Activated T-helper 2 cell treated with anti-CD3 and anti-CD28 coated beads, Interferon-gamma antibody, Interleukin-2, Interleukin-4, amounts not matched to agents 10 μg/mL and 5 μg/mL and 100 μg/mL, durations not matched to agents 14 hours and 24 hours and 36 hours (primary cell): ENCODE results near the gene GBGT1. TPM values are rescaled to one million over a fixed set of nuclear protein-coding genes. Genes with fewer than 3 reads are reported as not detected.

Experiments used
- DNase-seq: peaks from one replicate; pipeline ENCODE4 v3.0.0; 2021; ENCODE audit warnings: low spot score
- H3K27ac Mint-ChIP-seq: one replicate; pipeline ENCODE4 v1.8.0; 2021; ENCODE audit warnings: mixed read lengths
- H3K27me3 Mint-ChIP-seq: one replicate; pipeline ENCODE4 v1.8.0; 2021; ENCODE audit warnings: low read depth, mixed read lengths
- H3K36me3 Mint-ChIP-seq: one replicate; pipeline ENCODE4 v1.8.0; 2021; ENCODE audit warnings: low read depth, mixed read lengths
- H3K4me1 Mint-ChIP-seq: one replicate; pipeline ENCODE4 v1.8.0; 2021; ENCODE audit warnings: low read depth, mixed read lengths
- H3K4me3 Mint-ChIP-seq: one replicate; pipeline ENCODE4 v1.8.0; 2021; ENCODE audit warnings: low read depth, mild to moderate bottlenecking, moderate library complexity, mixed read lengths
- H3K9me3 Mint-ChIP-seq: one replicate; pipeline ENCODE4 v1.8.0; 2021; ENCODE audit warnings: mixed read lengths
- intact Hi-C: fragments of 100-400 bp; cut with micrococcal nuclease; formaldehyde crosslinking; loops from one replicate; pipeline ENCODE4 v1.15.1; 2023
- total RNA-seq: library from RNA; stranded (reverse); gene quantifications from 2 replicates; pipeline ENCODE4 v1.2.3, GENCODE V29; 2022

GBGT1 gene
- total RNA-seq, 1 donor from 2014 or later, result 6.8 TPM

- intact Hi-C loops, result no loop called here
- Mint-ChIP-seq H3K27ac (peak overlapping the region; percentile 99), H3K4me3 (no peak overlapping the region), H3K36me3 (peaks cover 23% of the 10 kb centered on the region), H3K4me1 (peaks cover 55% of the 10 kb centered on the region), H3K9me3 (no peaks in the 10 kb centered on the region), H3K27me3 (no peaks in the 10 kb centered on the region)
- no peak for DNase-seq
Observed at GRCh38 chr9:133132174-133132573, 31.5 kb downstream of the GBGT1 start.

GRCh38 chr9:133131506-133131905 lies 32.2 kb downstream of the GBGT1 start:
- Mint-ChIP-seq H3K4me3 (peak overlapping the region; percentile 37), H3K36me3 (peaks cover 25% of the 10 kb centered on the region)
- intact Hi-C loops, result loop anchor here (2.0 kb wide), 1 partner anchor 13 kb away; no protein-coding TSS in a partner anchor

DNA sequence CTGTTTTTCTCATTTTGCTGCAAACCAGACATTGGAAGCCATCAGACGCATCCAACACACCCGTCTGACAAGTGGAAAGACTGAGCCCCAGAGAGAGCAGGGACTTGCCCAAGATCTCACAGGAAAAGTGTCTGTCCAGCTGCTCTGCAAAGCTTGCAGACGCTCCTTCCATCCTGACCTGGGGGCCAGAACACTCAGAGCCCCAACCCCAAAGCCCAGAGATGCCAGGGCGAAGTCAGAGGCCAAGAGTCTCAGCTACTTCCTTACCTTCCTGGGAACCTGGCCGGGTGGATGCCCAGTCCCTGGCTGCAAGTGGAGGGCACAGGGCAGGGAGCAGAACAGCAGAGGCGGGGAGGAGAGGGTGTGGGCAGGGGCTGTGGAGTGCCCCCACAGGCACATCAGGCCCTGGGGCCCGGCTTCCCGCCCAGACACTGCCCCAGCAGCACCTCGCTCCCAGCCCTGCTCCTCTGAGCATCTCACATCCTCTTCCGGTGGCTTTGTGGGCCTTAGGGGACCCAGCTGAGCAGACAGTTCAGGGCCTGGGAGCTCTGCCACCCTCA lies 32.9 kb downstream of the GBGT1 start:
- Mint-ChIP-seq H3K9me3 (no peaks in the 10 kb centered on the region), H3K4me3 (peak overlapping the region; percentile 79), H3K27ac (peak overlapping the region; percentile 88), H3K4me1 (peaks cover 57% of the 10 kb centered on the region), H3K27me3 (no peaks in the 10 kb centered on the region), H3K36me3 (peaks cover 21% of the 10 kb centered on the region)
- peak; percentile 36 for DNase-seq
- intact Hi-C loops, result loop anchor here (2.0 kb wide), 1 partner anchor 14 kb away; no protein-coding TSS in a partner anchor

More at GRCh38 chr9:133131506-133131905, 32.2 kb downstream of the GBGT1 start:
- no peak for DNase-seq
- Mint-ChIP-seq H3K27me3 (no peaks in the 10 kb centered on the region), H3K9me3 (no peaks in the 10 kb centered on the region), H3K27ac (peak overlapping the region; percentile 99), H3K4me1 (peaks cover 56% of the 10 kb centered on the region)

GRCh38 chr9:133129001-133129795 lies 34.5 kb downstream of the GBGT1 start:
- peaks cover 23% of the 10 kb centered on the region for H3K36me3 Mint-ChIP-seq
- intact Hi-C loops, result no loop called here
- H3K9me3 Mint-ChIP-seq, result no peaks in the 10 kb centered on the region
- no peak overlapping the region for H3K4me3 Mint-ChIP-seq
- no peak for DNase-seq
- H3K27ac Mint-ChIP-seq, result peak overlapping the region; percentile 6
- H3K27me3 Mint-ChIP-seq, result no peaks in the 10 kb centered on the region
- peaks cover 48% of the 10 kb centered on the region for H3K4me1 Mint-ChIP-seq

DNA sequence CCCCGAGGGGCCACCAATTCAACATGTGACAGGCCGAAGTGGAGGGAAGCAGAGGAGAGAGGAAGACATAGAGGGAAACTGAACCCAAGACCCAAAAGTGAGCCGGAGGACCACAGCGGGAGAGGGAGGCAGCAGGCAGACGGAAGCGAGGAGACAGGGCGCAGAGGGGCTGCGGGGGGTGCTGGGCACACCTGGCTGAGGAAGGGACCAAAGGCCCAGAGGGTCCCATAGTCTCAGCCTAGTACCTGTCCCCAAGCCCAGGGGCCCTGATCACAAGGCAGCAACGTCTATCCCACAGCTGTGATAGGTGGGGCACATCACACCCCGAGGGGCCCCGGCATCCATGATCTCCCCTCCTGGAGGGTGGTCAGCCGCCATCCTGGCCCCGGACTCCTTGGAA lies 35.6 kb downstream of the GBGT1 start:
- Mint-ChIP-seq H3K4me1 (peaks cover 48% of the 10 kb centered on the region), H3K36me3 (peaks cover 20% of the 10 kb centered on the region), H3K4me3 (no peak overlapping the region), H3K27ac (no peak overlapping the region), H3K27me3 (no peaks in the 10 kb centered on the region), H3K9me3 (no peaks in the 10 kb centered on the region)
- no peak for DNase-seq
- intact Hi-C loops, result no loop called here

GRCh38 chr9:133127340-133127981 lies 36.3 kb downstream of the GBGT1 start:
- intact Hi-C loops, result no loop called here
- Mint-ChIP-seq H3K27ac (peak overlapping the region; percentile 48), H3K9me3 (no peaks in the 10 kb centered on the region), H3K36me3 (peaks cover 20% of the 10 kb centered on the region), H3K4me1 (peaks cover 47% of the 10 kb centered on the region), H3K4me3 (no peak overlapping the region), H3K27me3 (no peaks in the 10 kb centered on the region)
- no peak for DNase-seq

- Mint-ChIP-seq H3K9me3 (no peaks in the 10 kb centered on the region), H3K36me3 (peaks cover 16% of the 10 kb centered on the region), H3K27me3 (no peaks in the 10 kb centered on the region), H3K27ac (peak overlapping the region; percentile 79), H3K4me1 (peaks cover 41% of the 10 kb centered on the region), H3K4me3 (peak overlapping the region; percentile 30)
- no peak for DNase-seq
- intact Hi-C loops, result no loop called here
Observed at GRCh38 chr9:133126697-133127339, 36.9 kb downstream of the GBGT1 start.

- H3K36me3 Mint-ChIP-seq, result peaks cover 16% of the 10 kb centered on the region
- intact Hi-C loops, result no loop called here
- H3K4me1 Mint-ChIP-seq, result peaks cover 40% of the 10 kb centered on the region
- no peaks in the 10 kb centered on the region for H3K9me3 Mint-ChIP-seq
- H3K27ac Mint-ChIP-seq, result peak overlapping the region; percentile 79
- H3K4me3 Mint-ChIP-seq, result peak overlapping the region; percentile 30
- DNase-seq, result no peak
- no peaks in the 10 kb centered on the region for H3K27me3 Mint-ChIP-seq
Observed at GRCh38 chr9:133125941-133126696, 37.6 kb downstream of the GBGT1 start.

- peaks cover 35% of the 10 kb centered on the region for H3K4me1 Mint-ChIP-seq
- no peak for DNase-seq
- H3K36me3 Mint-ChIP-seq, result peaks cover 12% of the 10 kb centered on the region
- no peaks in the 10 kb centered on the region for H3K9me3 Mint-ChIP-seq
- intact Hi-C loops, result no loop called here
- no peak overlapping the region for H3K4me3 Mint-ChIP-seq
- H3K27ac Mint-ChIP-seq, result peak overlapping the region; percentile 23
- no peaks in the 10 kb centered on the region for H3K27me3 Mint-ChIP-seq
Observed at GRCh38 chr9:133124907-133125275, 38.8 kb downstream of the GBGT1 start.

GRCh38 chr9:133124123-133124906 lies 39.4 kb downstream of the GBGT1 start:
- H3K36me3 Mint-ChIP-seq, result peaks cover 12% of the 10 kb centered on the region

DNA sequence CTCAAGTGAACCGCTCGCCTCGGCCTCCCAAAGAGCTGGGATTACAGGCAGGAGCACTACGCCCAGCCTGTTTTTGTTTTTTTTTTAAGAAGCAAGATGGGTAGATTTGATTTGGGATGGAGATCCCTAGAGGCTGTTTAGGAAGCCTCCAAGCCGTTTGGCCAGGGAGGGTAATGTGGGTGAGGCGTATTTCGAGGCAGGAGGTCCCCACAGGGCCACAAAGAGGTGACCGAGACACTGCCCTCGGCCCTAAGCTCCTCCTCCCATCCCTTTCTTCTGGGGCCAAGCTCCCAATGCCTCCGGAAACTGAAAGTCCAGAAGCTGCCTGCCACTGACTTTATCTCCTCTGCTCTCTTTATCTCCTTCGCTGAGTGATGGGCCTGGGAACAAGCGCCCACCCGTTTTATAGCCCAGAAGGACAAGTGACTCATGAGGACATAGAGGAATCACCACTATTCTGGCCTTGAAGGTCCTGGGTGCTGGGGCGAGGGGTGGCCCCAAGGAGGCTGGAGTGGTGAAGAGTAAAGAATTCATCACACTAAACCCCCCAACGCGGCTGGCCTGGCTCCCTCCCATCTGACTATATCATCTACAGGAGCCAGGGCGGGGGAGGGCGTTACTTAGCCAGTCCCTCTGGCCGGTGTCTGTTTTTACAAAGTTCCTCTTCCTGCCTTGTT lies 40.6 kb downstream of the GBGT1 start:
- H3K9me3 Mint-ChIP-seq, result no peaks in the 10 kb centered on the region
- H3K27me3 Mint-ChIP-seq, result no peaks in the 10 kb centered on the region
- H3K36me3 Mint-ChIP-seq, result peaks cover 12% of the 10 kb centered on the region
- H3K4me1 Mint-ChIP-seq, result peaks cover 36% of the 10 kb centered on the region
- H3K4me3 Mint-ChIP-seq, result no peak overlapping the region
- peak overlapping the region; percentile 30 for H3K27ac Mint-ChIP-seq
- no peak for DNase-seq
- intact Hi-C loops, result no loop called here

More at GRCh38 chr9:133124123-133124906, 39.4 kb downstream of the GBGT1 start:
- peak overlapping the region; percentile 2 for H3K27ac Mint-ChIP-seq
- intact Hi-C loops, result no loop called here
- H3K27me3 Mint-ChIP-seq, result no peaks in the 10 kb centered on the region
- H3K4me3 Mint-ChIP-seq, result no peak overlapping the region
- no peaks in the 10 kb centered on the region for H3K9me3 Mint-ChIP-seq
- peaks cover 33% of the 10 kb centered on the region for H3K4me1 Mint-ChIP-seq
- no peak for DNase-seq
